ENCODE measurements around the gene CLCN4. TPM values are rescaled to one million over a fixed set of nuclear protein-coding genes. Genes with fewer than 3 reads are reported as not detected.

CLCN4 gene
- total and polyA plus RNA-seq, 8 donors, result 0.35 to 22.3 (median 2.7) TPM; not detected in 1

- intact Hi-C loops (cut with DNase I; ENCODE audit: low total_unique reads), result no loop called here
- Histone ChIP-seq H3K4me1 (peaks cover 0 to 26% (median 7%) of the 10 kb centered on the region in 4 donors), H3K27me3 (peaks cover 5 to 28% (median 6%) of the 10 kb centered on the region in 3 donors), H3K4me3 (no peak overlapping the region), H3K36me3 (no peaks in the 10 kb centered on the region), H3K27ac (no peak overlapping the region), H3K9me3 (no peaks in the 10 kb centered on the region)
- DNase-seq, result no peak
- TF ChIP-seq EP300 (IDR thresholded peaks at IDR 0.05), result no peak
- no peak for TF ChIP-seq POLR2AphosphoS5 (IDR thresholded peaks at IDR 0.05)
- TF ChIP-seq POLR2A (IDR thresholded peaks at IDR 0.05), result no peak
- TF ChIP-seq CTCF (IDR thresholded peaks at IDR 0.05), result no peak
- 65 to 89% (median 74%) methylated on average over 4 of the region's 4 CpGs for WGBS, 5 donors
These were observed 1.6 kb upstream of the CLCN4 start for GRCh38 chrX:10155137-10155536.

- DNase-seq, result no peak
- Histone ChIP-seq H3K27me3 (peaks cover 5 to 28% (median 6%) of the 10 kb centered on the region in 3 donors), H3K27ac (peak overlapping the region; percentile 16 to 78 (median 70)), H3K4me3 (peak overlapping the region in 3 of 4 donors; percentile 28 to 35 (median 30)), H3K36me3 (no peaks in the 10 kb centered on the region), H3K9me3 (no peaks in the 10 kb centered on the region), H3K4me1 (peaks cover 0 to 26% (median 7%) of the 10 kb centered on the region in 4 donors)
- intact Hi-C loops (cut with DNase I; ENCODE audit: low total_unique reads), result no loop called here
- TF ChIP-seq POLR2AphosphoS5 (IDR thresholded peaks at IDR 0.05) (no peak), EP300 (IDR thresholded peaks at IDR 0.05) (no peak), POLR2A (IDR thresholded peaks at IDR 0.05) (no peak), CTCF (IDR thresholded peaks at IDR 0.05) (no peak)
- WGBS, 5 donors, result 4 to 22% (median 10%) methylated on average over 7 of the region's 7 CpGs
These were observed 212 bp downstream of the CLCN4 start for GRCh38 chrX:10157032-10157341.

- Histone ChIP-seq H3K4me3 (peak overlapping the region in 2 of 4 donors; percentile 28 to 37), H3K9me3 (no peaks in the 10 kb centered on the region), H3K27me3 (peaks cover 5 to 28% (median 6%) of the 10 kb centered on the region in 3 donors), H3K4me1 (peaks cover 0 to 26% (median 7%) of the 10 kb centered on the region in 4 donors), H3K27ac (peak overlapping the region in 4 of 5 donors; percentile 59 to 78 (median 74)), H3K36me3 (no peaks in the 10 kb centered on the region)
- intact Hi-C loops (cut with DNase I; ENCODE audit: low total_unique reads), result no loop called here
- TF ChIP-seq EP300 (IDR thresholded peaks at IDR 0.05), result no peak
- no peak for TF ChIP-seq POLR2A (IDR thresholded peaks at IDR 0.05)
- no peak for TF ChIP-seq POLR2AphosphoS5 (IDR thresholded peaks at IDR 0.05)
- no peak for TF ChIP-seq CTCF (IDR thresholded peaks at IDR 0.05)
- no peak for DNase-seq
- 19 to 34% (median 32%) methylated on average over 3 of the region's 3 CpGs for WGBS, 5 donors
These were observed 768 bp downstream of the CLCN4 start for GRCh38 chrX:10157543-10157942.

- 9 to 46% (median 27%) methylated on average over 16 to 64 of the region's 64 CpGs for WGBS, 5 donors
- peak overlapping the region; percentile 23 to 38 (median 30) for H3K4me3 ChIP-seq
- intact Hi-C loops (cut with DNase I; ENCODE audit: low total_unique reads), result no loop called here
- peak in 1 of 2 donors; percentile 71 for DNase-seq
- peaks cover 0 to 26% (median 7%) of the 10 kb centered on the region in 4 donors for H3K4me1 ChIP-seq
- no peaks in the 10 kb centered on the region for H3K36me3 ChIP-seq
- no peak for TF ChIP-seq EP300 (IDR thresholded peaks at IDR 0.05)
- no peak for TF ChIP-seq POLR2A (IDR thresholded peaks at IDR 0.05)
- no peak for TF ChIP-seq CTCF (IDR thresholded peaks at IDR 0.05)
- no peak for TF ChIP-seq POLR2AphosphoS5 (IDR thresholded peaks at IDR 0.05)
- H3K27ac ChIP-seq, result peak overlapping the region in 1 of 5 donors; percentile 37
- no peaks in the 10 kb centered on the region for H3K9me3 ChIP-seq
- peaks cover 5 to 27% (median 6%) of the 10 kb centered on the region in 3 donors for H3K27me3 ChIP-seq
These were observed 1.7 kb downstream of the CLCN4 start for GRCh38 chrX:10158279-10159144.

Measured in stomach (tissue), 9 donors.